Activated T-cell treated with anti-CD3 and anti-CD28 coated beads, Interleukin-2, amount 50 U/mL, for 1 hour (primary cell): ENCODE results near the gene KANSL2.
"Not testable (repeated sequence)": the region's sequence is repeated elsewhere in the genome, so short reads cannot be mapped to it uniquely, and the experiment has no call there.

Experiments
- DNase-seq: peaks from one replicate; pipeline ENCODE4 v3.0.0-alpha.2; 2020

The KANSL2 gene

GRCh38 chr12:48682927-48683326 is 889 bp upstream of the KANSL2 start:
- no peak for DNase-seq

GRCh38 chr12:48682533-48682905 is 481 bp upstream of the KANSL2 start:
- DNase-seq: not testable (repeated sequence)

- no peak for DNase-seq
Observed at GRCh38 chr12:48681399-48681709, 684 bp downstream of the KANSL2 start.

- DNase-seq: no peak
Observed at GRCh38 chr12:48680861-48681260, 1.2 kb downstream of the KANSL2 start.

GRCh38 chr12:48678551-48679185 is 3.4 kb downstream of the KANSL2 start:
- no peak for DNase-seq

- DNase-seq: no peak
Observed at GRCh38 chr12:48671231-48671856, 10.7 kb downstream of the KANSL2 start.

- no peak for DNase-seq
Observed at GRCh38 chr12:48668996-48669395, 13.0 kb downstream of the KANSL2 start.

GRCh38 chr12:48659863-48660262 is 22.2 kb downstream of the KANSL2 start:
- DNase-seq: no peak

- no peak for DNase-seq
Observed at GRCh38 chr12:48651681-48652080, 30.4 kb downstream of the KANSL2 start.

GRCh38 chr12:48645354-48645753 is 36.7 kb downstream of the KANSL2 start:
- DNase-seq: not testable (repeated sequence)

GRCh38 chr12:48643011-48643410 is 39.0 kb downstream of the KANSL2 start:
- no peak for DNase-seq

- not testable (repeated sequence) for DNase-seq
Observed at GRCh38 chr12:48641752-48642555, 40.1 kb downstream of the KANSL2 start.

GRCh38 chr12:48640854-48641253 is 41.2 kb downstream of the KANSL2 start:
- DNase-seq: no peak

- DNase-seq: no peak
Observed at GRCh38 chr12:48640428-48640827, 41.6 kb downstream of the KANSL2 start.

- no peak for DNase-seq
Observed at GRCh38 chr12:48631071-48631470, 51.0 kb downstream of the KANSL2 start.

- DNase-seq: no peak
Observed at GRCh38 chr12:48630346-48630745, 51.7 kb downstream of the KANSL2 start.

- no peak for DNase-seq
Observed at GRCh38 chr12:48629541-48629940, 52.5 kb downstream of the KANSL2 start.

- no peak for DNase-seq
Observed at GRCh38 chr12:48627556-48627955, 54.5 kb downstream of the KANSL2 start.

- DNase-seq: not testable (repeated sequence)
Observed at GRCh38 chr12:48622997-48623396, 59.0 kb downstream of the KANSL2 start.

- DNase-seq: peak; percentile 60
Observed at GRCh38 chr12:48618541-48618940, 63.5 kb downstream of the KANSL2 start.

GRCh38 chr12:48615681-48616080 is 66.4 kb downstream of the KANSL2 start:
- DNase-seq: no peak

- DNase-seq: no peak
Observed at GRCh38 chr12:48613321-48613720, 68.7 kb downstream of the KANSL2 start.
